HepG2 (cell line): ENCODE data around the gene SLC25A33. TPM values are rescaled to one million over a fixed set of nuclear protein-coding genes. Genes with fewer than 3 reads are reported as not detected.

ENCODE experiments used
- ELF1 ChIP-seq: sonication (generic); formaldehyde crosslinking; IDR thresholded peaks from 2 replicates; pipeline ENCODE4 v1.4.0; 2020; ENCODE audit warnings: missing genetic modification reagents
- FOXA1 ChIP-seq, 2 experiments: fragments of 450-650 bp in 1 of 2; sonication (generic) in 1 of 2; formaldehyde crosslinking in 1 of 2; IDR thresholded peaks; 2 replicates each; pipeline versions ENCODE4 v1.4.0 to v1.6.1; 2016 to 2020; ENCODE audit warnings: missing genetic modification reagents in 1 of 2
- GABPB1 ChIP-seq: IDR thresholded peaks from 2 replicates; pipeline ENCODE4 v1.6.1; 2016; ENCODE audit warnings: mild to moderate bottlenecking, missing genetic modification reagents, moderate library complexity, missing compliant biosample characterization
- HES4 ChIP-seq: sonication (generic); formaldehyde crosslinking; IDR thresholded peaks from 2 replicates; pipeline ENCODE4 v1.9.0; 2021; ENCODE audit warnings: mild to moderate bottlenecking, missing genetic modification reagents, borderline replicate concordance
- KDM2A ChIP-seq: sonication (generic); formaldehyde crosslinking; IDR thresholded peaks from 2 replicates; pipeline ENCODE4 v1.4.0; 2020; ENCODE audit warnings: low read depth, missing genetic modification reagents, borderline replicate concordance
- KLF15 ChIP-seq: sonication (generic); formaldehyde crosslinking; IDR thresholded peaks from 2 replicates; pipeline ENCODE4 v1.8.1; 2023; ENCODE audit warnings: borderline replicate concordance, mild to moderate bottlenecking, inconsistent platforms, missing genetic modification reagents, mixed read lengths
- MATR3 ChIP-seq: sonication (generic); formaldehyde crosslinking; IDR thresholded peaks from 2 replicates; pipeline ENCODE4 v1.4.0; 2020; ENCODE audit warnings: missing genetic modification reagents
- NFYB ChIP-seq: sonication (generic); formaldehyde crosslinking; IDR thresholded peaks from 2 replicates; pipeline ENCODE4 v1.4.0; 2020; ENCODE audit warnings: missing genetic modification reagents
- POLR2AphosphoS5 ChIP-seq: IDR thresholded peaks from 2 replicates; pipeline ENCODE4 v1.6.1; 2012; ENCODE audit warnings: low read depth, low read length
- REXO4 ChIP-seq: sonication (generic); formaldehyde crosslinking; IDR thresholded peaks from 2 replicates; pipeline ENCODE4 v1.8.0; 2022; ENCODE audit warnings: missing genetic modification reagents, mild to moderate bottlenecking, borderline replicate concordance
- SIN3A ChIP-seq: IDR thresholded peaks from 2 replicates; pipeline ENCODE4 v1.6.1; 2011; ENCODE audit warnings: low read depth, mild to moderate bottlenecking, control low read depth, low read length, borderline replicate concordance
- SNAI1 ChIP-seq: sonication (generic); formaldehyde crosslinking; IDR thresholded peaks from 2 replicates; pipeline ENCODE4 v1.5.0; 2020; ENCODE audit warnings: mild to moderate bottlenecking, missing genetic modification reagents, borderline replicate concordance
- SOX5 ChIP-seq: IDR thresholded peaks from 2 replicates; pipeline ENCODE4 v1.6.1; 2016; ENCODE audit warnings: borderline replicate concordance
- TFDP1 ChIP-seq: IDR thresholded peaks from 2 replicates; pipeline ENCODE4 v1.6.1; 2016; ENCODE audit warnings: missing compliant biosample characterization, missing genetic modification reagents, borderline replicate concordance
- THAP11 ChIP-seq: IDR thresholded peaks from 2 replicates; pipeline ENCODE4 v1.6.1; 2016; ENCODE audit warnings: missing biosample characterization, missing genetic modification reagents
- ZHX1 ChIP-seq: sonication (generic); formaldehyde crosslinking; IDR thresholded peaks from 2 replicates; pipeline ENCODE4 v1.8.1; 2022; ENCODE audit warnings: low read depth, mild to moderate bottlenecking, missing genetic modification reagents
- ZMYM4 ChIP-seq: sonication (generic); formaldehyde crosslinking; IDR thresholded peaks from 2 replicates; pipeline ENCODE4 v1.8.1; 2023; ENCODE audit warnings: mild to moderate bottlenecking, missing genetic modification reagents
- ZNF317 ChIP-seq: sonication (generic); formaldehyde crosslinking; IDR thresholded peaks from 2 replicates; pipeline ENCODE4 v1.5.0; 2020; ENCODE audit warnings: mild to moderate bottlenecking, missing genetic modification reagents
- ZNF501 ChIP-seq: sonication (generic); formaldehyde crosslinking; IDR thresholded peaks from 2 replicates; pipeline ENCODE4 v1.5.1; 2020; ENCODE audit warnings: mild to moderate bottlenecking, moderate library complexity, missing genetic modification reagents
- ZNF670 ChIP-seq: sonication (generic); formaldehyde crosslinking; IDR thresholded peaks from 2 replicates; pipeline ENCODE4 v1.8.0; 2022; ENCODE audit warnings: mild to moderate bottlenecking, missing genetic modification reagents, borderline replicate concordance
- ZNF713 ChIP-seq: sonication (generic); formaldehyde crosslinking; IDR thresholded peaks from 2 replicates; pipeline ENCODE4 v1.4.0; 2020; ENCODE audit warnings: mild to moderate bottlenecking, missing genetic modification reagents
- ZNF766 ChIP-seq: sonication (generic); formaldehyde crosslinking; IDR thresholded peaks from 2 replicates; pipeline ENCODE4 v1.5.0; 2020; ENCODE audit warnings: missing genetic modification reagents, borderline replicate concordance
- ZNF777 ChIP-seq: sonication (generic); formaldehyde crosslinking; IDR thresholded peaks from 2 replicates; pipeline ENCODE4 v1.4.0; 2020; ENCODE audit warnings: missing genetic modification reagents
- ZNF792 ChIP-seq: IDR thresholded peaks from 2 replicates; pipeline ENCODE4 v1.6.1; 2016
- ZXDC ChIP-seq: sonication (generic); formaldehyde crosslinking; IDR thresholded peaks from 2 replicates; pipeline ENCODE4 v1.5.0; 2020; ENCODE audit warnings: mild to moderate bottlenecking, missing genetic modification reagents
- polyA plus RNA-seq, 8 experiments: library from polyadenylated mRNA; depleted of rRNA in 3 of 8; stranded (reverse) in 7 of 8; unstranded in 1 of 8; fragments of >200 nt; fragmentation: Illumina TruSeq in 4 of 8; extraction: Trizol in 4 of 8; gene quantifications; 2 replicates each; pipeline versions ENCODE4 v1.2.1 to v1.2.3, GENCODE V29; 2011 to 2016; ENCODE audit warnings: low read depth in 4 of 8, missing spikeins in 1 of 8, mixed read lengths in 1 of 8; ENCODE audit not compliant: insufficient read depth in 1 of 8
- total RNA-seq, 5 experiments: library from RNA; depleted of rRNA; stranded (reverse); fragments of >200 nt; fragmentation: Illumina TruSeq; extraction: Trizol; gene quantifications; 2 replicates each; pipeline ENCODE4 v1.2.3, GENCODE V29; 2016; ENCODE audit warnings: low read depth in 1 of 5

The SLC25A33 gene
- total and polyA plus RNA-seq, 2 of the 13 experiments (the other 11 are each of a cell fraction or from before 2014, with no cell fraction given) = 15.4 to 50.3 TPM

GRCh38 chr1:9539165-9539828 is at the start of gene SLC25A33 (continued):
- peak; percentile 76 for TF ChIP-seq SIN3A
- no peak for TF ChIP-seq ZNF501 (CRISPR knock-in tag)
- 0 out of 2 replicates have a peak, but pooled peaks have one; percentile 38 for TF ChIP-seq THAP11
- peak; percentile 57 for TF ChIP-seq SOX5 (CRISPR knock-in tag)
- peak; percentile 41; the same call in 1 of the 2 replicates for TF ChIP-seq KDM2A (CRISPR knock-in tag)
- TF ChIP-seq ZMYM4 (CRISPR knock-in tag) = peak; percentile 77
- TF ChIP-seq MATR3 (CRISPR knock-in tag) = no peak
- peak; percentile 83; the same call in 1 of the 2 replicates for TF ChIP-seq ZHX1 (CRISPR knock-in tag)
- peak; percentile 66 for TF ChIP-seq GABPB1 (CRISPR knock-in tag)
- TF ChIP-seq TFDP1 = peak; percentile 86; the same call in 1 of the 2 replicates
- TF ChIP-seq ELF1 (CRISPR knock-in tag) = peak; percentile 14; the same call in 1 of the 2 replicates
- no peak for TF ChIP-seq ZNF766 (CRISPR knock-in tag)
- no peak for TF ChIP-seq ZNF777 (CRISPR knock-in tag)
- TF ChIP-seq ZNF713 (CRISPR knock-in tag) = no peak
- TF ChIP-seq ZNF317 (CRISPR knock-in tag) = peak; percentile 72
- peak; percentile 81 for TF ChIP-seq NFYB (CRISPR knock-in tag)
- no peak for TF ChIP-seq REXO4 (CRISPR knock-in tag)
- peak; percentile 35; the same call in 1 of the 2 replicates for TF ChIP-seq ZXDC (CRISPR knock-in tag)
- TF ChIP-seq POLR2AphosphoS5 = peak; percentile 88
- TF ChIP-seq ZNF792 (CRISPR knock-in tag) = 0 out of 2 replicates have a peak, but pooled peaks have one; percentile 57
- 0 out of 2 replicates have a peak, but pooled peaks have one; percentile 76 for TF ChIP-seq SNAI1 (CRISPR knock-in tag)
- no peak; the same call in 1 of the 2 replicates for TF ChIP-seq KLF15 (CRISPR knock-in tag)
- TF ChIP-seq FOXA1 (IDR thresholded peaks at IDR 0.05) = no peak
- TF ChIP-seq FOXA1 (CRISPR knock-in tag; IDR thresholded peaks at IDR 0.05) = no peak
- no peak for TF ChIP-seq ZNF670 (CRISPR knock-in tag)
- peak; percentile 81; the same call in 1 of the 2 replicates for TF ChIP-seq HES4
